CD4-positive, alpha-beta T cell treated with Interferon gamma for 1 hour (primary cell): ENCODE measurements around the gene TNP1.

ENCODE experiments used
- DNase-seq: peaks from one replicate; pipeline ENCODE4 v3.0.0-alpha.2; 2020

Gene TNP1

DNA sequence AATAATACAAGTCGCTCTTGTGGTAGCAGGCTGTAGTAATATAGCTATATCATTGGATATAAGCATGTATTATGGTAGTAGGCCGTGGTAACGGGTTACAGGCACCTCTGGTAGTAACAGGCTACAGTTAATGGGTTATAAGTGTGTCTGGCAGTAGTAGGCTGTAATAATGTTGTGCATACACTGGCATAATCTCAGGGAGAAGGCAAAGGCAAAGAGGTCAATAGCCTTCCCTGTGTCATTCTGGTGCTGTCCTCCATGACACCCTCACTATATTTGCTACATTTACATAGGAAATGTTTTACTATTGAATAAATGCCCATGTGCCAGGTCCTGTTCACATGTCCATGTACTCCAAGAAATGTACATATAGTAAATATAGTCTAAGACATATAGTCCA, 12.8 kb upstream of the TNP1 start:
- no peak for DNase-seq

DNA sequence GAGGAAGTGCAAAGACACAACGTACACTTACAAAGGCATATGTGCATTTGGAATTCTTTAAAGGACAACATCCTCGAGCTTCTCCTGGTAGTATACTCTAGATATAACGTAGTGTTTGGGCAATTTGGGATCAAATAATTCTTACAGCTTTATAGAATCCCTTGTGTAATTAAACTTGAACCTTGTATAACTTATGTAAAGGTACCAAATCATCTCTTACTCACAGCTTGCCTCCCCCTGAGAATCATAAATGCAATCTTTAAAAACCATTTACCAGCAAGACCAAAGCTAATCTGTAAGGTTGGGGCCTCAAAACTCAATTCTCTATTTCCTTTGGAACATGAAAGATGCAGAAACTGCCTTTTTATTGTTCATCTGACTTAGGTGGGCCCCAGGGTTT, 12.2 kb upstream of the TNP1 start:
- no peak for DNase-seq

DNA sequence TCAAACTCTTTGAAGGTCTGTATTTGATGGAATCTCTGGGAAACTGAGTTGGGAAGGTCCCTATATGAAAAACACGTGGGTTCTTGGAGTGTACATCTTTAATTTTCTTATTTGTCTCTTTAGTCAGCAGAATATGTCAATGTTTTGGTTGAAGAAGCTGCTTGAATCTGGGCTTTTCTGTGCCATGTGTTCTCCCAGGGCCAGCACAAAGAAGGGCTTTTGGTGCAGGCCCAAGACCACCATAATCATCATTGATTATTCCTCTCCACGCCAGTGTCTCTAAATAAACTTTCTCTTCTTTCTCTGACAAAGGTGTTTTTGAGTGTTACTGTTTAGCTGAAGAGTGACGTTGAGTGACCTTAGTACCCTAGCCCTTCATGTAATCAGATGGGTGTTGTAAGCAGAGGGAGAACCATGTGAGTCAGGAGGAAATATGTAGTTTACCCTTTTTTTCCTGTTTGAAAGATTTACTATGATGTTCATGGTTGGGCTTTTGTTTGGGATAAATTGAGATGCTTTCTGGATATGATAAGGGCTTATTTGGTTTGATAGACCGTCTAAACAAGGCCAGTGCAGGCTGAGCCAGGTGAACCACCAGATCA, 11.6 kb upstream of the TNP1 start:
- no peak for DNase-seq

DNA sequence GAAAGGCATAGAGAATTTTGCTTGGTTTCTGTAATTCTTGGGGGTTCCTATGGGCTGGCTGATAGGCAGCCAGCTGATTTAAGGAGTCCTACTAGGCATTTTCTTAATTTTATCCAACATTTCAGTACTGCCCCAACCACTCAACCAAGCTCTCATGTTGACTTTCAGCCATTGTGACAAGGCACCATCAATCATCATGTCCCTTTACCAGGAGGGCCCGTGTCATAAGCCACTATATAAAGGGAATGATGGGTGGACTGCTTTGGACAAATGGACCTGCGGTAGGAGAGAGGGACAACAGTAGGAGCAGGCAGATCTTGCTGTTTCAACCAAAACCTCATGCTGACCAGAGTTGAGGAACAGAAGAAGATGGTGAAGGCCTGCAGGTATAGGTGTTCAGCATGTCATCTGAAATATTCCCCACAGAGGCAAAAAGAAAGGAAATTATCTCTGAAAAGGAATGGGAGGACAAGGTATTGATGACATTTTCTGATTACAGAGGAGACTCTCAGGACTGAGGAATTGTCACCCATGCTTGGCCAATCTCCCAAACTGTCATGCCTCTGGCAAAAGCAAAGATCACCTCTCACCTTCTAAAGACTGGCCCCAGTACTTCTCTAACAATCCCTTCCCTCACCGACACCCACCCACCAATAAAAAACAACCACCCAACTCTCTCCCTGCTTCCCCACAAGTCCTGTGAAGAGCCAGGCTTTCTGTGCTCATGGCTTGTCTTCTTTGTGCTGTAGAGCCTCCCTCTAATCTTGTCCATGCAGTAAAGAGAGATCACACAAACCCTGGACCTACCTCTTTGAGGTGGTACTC, 10.9 kb upstream of the TNP1 start:
- no peak for DNase-seq

DNA sequence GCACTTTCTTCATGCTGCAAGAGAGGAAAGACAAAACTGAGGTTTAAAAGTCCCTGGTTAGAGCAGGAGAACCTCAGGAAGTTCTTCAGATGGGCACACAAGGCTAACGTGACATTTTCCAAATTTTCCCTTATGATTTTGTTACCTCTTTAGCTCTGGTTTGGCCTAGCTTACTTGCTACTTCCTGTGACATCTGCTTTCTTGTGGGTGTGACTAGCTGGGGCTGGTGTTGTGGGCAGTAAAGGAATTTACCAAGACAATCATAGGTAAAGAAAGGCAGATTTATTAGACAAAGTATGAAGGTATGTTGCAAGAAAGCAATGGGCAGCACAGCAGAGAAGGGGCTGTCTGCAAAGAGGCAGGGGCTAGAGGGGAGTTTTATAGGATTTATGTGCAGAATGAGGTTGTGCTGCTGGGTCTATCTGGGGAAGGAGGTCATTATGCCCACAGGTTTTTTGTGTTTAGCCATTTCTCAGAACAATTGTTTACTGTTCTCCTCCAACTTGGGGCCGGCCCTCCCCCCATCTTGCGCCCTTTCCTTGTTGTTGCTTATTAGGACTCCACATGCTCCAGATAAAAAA, 6.7 kb upstream of the TNP1 start:
- no peak for DNase-seq

DNA sequence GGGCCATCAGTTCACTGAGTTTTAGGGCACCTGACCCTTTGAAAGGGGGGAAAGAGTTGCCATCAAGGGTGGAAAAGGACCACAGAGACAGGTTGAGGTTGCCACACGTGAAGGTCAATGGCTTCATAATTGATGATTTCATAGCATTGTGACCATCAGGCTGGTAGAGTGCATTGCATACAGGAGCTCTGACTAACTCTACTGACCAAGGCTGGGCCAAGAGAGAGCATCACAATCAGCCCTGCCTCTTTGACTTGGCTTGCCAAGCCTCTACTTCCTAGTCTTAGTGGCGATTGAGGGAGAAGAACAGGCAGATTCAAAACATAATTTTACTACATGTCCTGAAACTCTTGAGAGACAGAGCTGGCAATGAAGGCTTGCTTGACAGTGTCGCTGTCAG, 5.8 kb upstream of the TNP1 start:
- DNase-seq = no peak

DNA sequence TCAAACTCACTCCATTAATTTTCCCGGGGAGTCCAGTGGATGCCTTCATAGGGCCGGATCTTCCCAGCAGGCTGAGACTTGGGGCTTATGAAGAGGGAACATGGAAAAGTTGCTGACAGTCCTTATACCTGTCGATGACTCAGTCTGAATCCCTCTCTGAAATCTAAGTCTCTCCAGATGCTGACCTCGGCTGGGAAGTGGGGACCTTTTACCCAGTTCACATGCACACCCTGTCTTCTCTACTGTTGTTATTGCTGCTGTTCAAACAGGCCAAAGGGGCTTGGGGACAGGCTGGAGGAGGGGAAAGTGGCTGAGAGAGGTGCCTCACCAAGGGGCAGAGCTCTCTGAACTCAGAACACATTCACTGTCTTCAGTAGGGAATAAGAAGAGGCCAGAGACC, 4.1 kb upstream of the TNP1 start:
- no peak for DNase-seq

DNA sequence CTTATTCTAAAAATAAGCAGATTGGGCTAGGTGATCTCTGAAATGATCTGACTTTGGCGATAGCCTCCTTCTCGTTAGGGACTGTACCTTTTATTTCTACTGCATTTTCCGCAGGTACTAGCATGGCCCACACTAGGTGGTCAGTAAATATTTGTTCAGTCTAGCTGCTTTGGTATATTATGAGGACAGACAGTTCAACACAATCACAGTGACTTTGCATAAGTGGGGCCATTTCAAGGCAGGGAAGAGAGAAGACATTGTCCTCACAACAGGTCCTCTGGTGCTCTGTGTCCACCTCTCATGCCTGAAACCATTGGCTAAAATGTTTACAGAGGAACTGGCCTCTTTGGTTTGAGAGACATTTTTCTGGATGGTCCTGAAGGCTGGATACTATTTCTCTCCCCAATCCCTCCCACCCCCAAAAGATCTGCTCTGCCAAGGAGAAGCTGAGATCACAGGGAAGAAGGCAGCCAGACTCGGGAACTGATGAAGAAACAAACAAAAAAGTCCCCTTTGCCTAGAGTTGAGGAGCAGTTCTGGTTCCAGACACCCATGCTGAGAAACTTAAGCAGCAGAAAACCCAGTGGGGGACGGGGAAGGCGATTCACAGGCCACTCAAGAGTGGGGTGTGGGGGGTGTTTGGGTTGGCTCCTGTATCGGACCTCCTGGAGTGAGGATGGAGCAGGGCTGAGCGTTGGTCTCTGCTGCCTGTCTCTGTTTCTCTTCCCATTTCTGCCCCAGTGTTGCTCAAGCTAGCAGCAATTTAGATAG, 2.9 kb upstream of the TNP1 start:
- no peak for DNase-seq

DNA sequence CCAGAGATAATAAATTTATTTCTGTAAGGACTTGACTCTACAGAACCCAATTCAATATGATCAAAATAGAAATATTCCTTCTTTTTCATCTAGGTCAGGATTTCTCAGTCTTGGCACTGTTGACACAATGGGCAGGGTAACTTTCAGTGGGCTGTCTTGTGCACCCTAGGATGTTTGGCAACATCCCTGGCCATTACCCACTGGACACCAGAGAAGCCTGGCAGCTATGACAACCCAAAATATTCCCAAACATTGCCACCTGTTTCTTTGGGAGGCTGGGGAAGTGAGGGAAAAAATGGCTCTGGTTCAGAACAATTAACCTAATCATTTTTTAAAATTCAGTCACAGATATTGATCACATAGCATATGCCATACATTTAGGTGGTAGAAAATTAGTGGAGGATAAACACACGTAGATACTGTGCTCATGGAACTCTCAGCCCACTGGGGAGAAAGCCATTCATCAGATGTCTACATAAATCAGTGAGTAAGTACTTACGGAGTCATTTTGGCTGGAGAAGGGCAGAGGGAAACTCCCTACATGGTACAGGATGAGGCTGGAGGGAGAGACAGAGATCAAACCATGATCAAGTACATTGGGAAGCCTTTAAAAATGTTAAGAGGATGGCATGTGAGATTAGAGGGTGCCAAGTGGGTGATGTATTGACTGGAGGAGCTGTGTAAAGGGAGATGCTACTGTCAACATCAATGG, 718 bp upstream of the TNP1 start:
- no peak for DNase-seq

DNA sequence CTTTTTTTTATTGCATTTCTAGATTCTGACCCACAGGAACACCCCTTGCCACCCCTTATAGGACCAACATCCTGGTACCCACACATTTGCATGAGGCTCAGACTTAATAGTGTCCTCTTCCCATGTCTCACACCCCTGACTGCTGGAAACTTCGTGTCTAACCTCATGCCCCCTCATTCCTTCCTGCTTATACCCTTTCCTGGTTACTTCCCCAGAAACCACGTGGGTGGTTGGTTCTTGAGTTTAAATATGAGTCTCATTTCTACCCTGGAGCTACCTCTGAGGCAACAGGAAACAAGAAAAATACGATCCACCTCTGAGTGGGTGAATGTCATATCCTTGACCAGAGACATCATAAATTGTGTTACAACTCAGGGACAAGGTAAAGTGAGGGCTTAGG, 1.6 kb downstream of the TNP1 start:
- DNase-seq = no peak

DNA sequence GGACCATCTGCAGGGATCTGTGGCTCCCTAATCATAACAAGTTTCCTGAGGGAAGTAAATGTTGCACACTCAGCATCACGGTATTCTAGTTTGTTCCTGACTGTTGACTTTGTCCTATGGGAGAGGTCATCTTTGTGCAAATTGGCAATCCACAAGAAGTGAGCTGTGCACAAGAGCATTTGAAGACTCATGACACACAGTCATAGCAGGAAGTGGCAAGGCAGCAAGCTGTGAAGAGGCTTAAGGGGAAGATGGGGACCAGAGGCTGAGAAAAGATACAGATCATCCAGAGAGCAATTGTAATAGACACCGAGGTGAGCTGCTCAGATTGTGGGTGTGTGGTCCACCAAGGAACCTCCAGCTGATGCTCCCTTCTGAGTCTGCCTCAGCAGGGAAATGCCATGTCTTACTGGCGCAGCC, 2.7 kb downstream of the TNP1 start:
- no peak for DNase-seq

DNA sequence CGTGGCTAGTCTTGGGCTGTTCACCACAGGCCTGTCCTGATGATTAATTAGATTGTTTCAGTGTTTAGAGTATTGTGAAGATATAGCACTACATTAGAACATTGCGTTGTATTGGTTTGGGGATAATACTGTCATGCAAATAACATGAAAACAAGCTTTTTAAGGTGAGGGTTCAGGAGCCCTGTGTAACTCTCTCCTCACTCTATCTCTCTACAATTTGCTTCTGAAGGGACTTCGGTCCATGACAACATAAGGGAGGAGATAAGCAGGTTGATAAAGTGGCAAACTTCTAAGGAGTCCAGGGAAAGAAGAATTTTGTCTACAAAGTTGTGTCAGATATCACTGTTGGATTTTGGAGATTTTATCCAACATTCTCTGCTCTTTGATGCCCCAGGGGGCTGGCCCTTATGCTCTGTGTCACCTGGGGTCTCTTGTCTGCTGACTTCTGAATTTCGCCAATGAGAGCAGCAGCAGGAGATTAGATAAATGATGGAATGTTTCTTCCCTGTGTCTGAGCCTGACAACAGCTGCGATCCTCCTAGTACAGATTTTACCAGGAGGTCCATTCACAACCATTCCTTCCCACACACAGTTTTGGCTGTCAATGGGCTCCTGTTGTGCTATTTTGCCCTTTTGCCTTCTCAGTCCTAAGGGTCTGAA, 3.3 kb downstream of the TNP1 start:
- DNase-seq = no peak

DNA sequence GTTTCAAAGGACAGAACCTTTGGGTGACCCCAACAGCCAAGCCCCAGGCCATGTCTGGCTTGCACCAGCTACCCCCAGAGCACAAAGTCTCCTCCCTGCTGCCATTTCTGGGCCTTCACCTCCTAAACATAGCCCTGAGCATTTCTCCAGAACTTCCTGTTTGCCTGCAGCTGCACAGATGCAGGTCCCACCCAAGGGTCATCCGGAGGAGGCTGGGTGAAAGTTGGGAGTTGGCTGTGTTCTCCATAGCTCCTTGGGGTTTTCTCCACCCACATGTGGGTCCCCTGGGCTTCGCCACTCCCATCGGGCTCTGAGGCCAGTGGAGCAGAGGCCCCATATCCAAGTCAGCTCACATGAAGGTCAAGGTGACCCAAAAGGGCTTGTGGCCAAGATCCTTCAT, 4.3 kb downstream of the TNP1 start:
- DNase-seq = no peak

DNA sequence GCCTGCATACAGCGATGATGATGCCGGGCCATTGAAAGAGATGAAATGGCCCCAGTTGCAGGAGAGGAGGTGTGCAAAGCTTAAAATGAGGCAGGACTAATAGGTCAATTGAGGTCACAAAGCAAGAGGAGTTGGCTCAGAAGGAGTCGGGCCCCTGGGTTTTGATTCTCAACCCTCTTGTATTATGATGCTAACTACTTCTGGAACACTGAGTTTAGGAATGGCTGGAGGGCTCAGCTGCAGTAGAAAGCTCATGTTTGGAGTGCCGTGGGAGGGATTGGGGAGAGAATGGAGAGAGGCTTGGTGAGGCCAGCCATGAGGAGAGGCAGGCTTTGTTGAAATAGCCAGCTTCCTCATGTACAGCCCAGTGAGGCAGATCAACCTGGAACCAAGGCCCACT, 4.8 kb downstream of the TNP1 start:
- no peak for DNase-seq

DNA sequence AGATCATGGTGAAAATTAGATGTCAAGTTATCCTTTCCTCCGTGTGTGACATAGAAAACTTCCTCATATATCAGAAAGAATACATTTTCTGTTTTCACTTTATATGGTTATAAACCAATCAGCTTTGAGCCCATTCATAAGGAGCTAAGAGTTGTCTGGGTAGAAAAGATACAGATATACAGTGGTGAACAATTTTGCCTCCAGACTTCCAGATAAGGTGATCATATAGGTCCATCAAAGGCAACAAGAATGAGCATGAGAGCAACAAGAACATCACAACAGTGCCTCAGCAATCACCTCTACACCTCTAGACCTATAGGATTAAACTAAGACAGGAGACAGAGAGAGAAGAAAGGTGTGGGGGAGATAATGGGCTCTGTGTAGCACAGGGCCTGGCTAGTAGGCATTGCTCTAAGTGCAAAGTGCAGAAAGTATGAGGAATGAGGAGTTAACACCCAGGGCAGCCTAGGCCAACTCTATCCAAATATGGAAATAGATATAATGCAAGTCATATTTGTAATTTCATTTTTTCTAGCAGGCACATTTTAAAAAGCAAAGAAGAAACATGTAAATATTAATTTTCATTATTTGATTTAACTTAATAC, 8.3 kb downstream of the TNP1 start:
- no peak for DNase-seq

DNA sequence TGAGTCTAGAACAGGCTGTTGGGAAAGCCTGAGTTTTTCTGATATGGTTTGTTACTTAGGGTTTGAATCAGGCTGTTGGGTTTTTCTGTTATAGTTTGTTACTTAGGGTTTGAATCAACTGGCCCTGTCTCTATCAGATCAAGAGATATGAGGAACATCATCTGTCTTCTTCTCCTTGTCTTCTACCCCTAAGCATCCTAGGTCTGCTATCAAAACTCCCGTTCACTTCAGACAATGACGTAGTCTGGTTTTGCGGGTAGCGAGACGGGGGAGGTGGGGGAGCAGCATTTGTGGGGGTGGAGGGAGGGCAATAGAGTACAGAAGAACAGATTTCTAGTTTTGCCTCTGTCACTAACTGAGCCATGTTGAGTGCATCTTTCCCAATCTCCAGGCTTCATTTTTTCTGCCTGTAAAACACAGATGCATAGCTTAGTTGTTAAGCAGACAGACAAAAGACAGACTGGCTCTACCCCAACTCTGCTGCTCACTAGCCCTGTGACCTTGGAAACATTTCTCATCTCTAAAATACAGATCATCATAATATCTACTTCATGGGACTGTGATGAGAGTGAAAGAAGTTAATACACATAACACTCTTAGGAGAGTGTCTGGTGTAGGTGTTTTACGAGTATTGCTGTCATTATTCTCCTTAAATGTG, 9.1 kb downstream of the TNP1 start:
- no peak for DNase-seq

DNA sequence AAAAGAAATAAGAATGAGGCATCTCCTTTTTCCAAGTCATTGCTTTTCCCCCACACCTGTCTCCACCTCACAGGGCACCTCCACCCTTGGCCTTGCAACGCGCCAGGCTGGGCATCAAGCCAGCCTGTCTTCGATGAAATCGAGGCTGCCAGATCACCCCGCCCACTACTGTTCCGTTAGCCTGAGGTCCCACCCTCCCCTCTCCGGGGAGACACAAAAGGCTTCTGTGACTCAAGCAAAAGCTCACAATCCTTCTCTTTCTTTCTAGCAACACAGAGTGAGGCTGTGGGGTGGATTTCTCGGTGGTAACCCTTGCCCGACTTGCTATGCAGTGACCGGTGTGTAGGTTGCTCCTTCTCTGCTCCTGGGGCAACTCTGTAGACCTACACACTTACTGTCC, 9.9 kb downstream of the TNP1 start:
- DNase-seq = no peak

DNA sequence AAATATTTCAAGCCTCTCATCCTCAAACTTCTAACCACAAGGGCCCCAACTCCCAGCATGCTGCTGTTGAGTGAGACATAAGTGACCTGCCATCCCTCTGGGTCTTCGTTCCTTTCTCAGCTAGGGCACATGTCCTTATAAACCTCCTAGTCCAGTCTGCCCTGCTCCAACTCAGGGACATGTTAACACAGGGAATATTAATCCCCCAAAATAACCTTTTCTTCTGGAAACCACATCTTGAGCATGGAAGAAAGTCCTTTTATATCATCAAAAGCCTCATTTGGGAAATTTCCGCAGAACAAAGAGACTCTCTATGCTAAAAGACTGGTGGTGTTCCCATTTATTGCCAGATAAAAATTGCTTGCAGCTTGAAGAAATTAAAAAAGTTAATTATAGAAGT, 14.4 kb downstream of the TNP1 start:
- DNase-seq = no peak

DNA sequence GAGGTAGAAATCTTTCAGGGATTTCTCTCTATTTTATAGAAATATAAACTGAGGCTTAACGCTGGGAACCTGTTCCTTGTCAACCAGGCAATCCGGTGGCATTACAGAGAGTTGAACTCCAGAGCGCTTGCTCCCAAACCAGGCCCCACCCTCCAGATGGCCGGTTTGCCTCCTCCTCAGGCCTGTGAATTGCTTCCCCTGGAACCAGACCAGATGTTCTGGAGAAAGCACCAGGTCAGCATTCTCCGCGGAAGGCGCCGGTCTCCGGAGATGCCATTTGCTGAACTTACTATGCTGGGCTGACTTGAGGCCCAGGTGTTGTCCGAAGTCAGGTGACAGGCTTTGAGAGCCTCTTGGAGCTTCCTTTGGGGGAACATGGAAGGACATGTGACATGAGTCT, 17.2 kb downstream of the TNP1 start:
- no peak for DNase-seq

DNA sequence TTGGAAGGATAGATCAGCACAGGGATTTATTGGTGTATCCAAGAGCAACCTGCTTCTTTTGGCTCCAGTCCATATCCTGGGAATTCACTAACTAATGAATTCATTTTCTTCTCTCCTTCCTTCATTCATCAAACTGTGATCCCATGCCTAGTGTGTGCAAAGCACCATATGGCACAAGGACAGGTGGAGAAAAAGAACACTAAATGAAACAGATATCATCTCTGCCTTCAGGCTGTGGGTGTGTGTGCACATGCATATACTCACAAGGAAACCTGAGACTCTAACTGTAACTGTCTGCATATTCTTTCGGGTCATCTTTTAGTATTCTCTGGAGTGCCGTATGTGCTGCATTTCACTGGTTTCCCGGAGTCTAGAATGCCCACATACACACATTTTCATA, 20.2 kb downstream of the TNP1 start:
- DNase-seq = no peak

DNA sequence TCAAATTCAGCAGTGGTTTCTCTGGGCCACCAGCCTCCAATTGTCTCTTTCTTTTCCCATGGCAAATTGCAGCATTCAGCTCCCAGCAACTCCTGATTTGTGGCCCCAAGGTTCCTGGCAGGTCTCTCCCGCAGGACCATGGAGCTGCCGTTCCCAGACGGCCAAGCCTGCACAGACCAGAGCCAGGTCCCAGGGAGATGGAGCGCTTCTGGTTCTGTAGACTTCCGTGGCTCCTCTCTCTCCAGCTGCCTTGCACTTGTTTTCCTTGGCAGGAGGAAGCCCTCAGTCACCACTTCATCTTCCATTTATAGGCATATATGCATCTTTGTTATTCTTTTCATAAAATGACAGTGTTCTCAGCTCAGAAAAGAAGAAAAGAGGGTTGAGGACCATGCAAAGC, 21.7 kb downstream of the TNP1 start:
- no peak for DNase-seq

DNA sequence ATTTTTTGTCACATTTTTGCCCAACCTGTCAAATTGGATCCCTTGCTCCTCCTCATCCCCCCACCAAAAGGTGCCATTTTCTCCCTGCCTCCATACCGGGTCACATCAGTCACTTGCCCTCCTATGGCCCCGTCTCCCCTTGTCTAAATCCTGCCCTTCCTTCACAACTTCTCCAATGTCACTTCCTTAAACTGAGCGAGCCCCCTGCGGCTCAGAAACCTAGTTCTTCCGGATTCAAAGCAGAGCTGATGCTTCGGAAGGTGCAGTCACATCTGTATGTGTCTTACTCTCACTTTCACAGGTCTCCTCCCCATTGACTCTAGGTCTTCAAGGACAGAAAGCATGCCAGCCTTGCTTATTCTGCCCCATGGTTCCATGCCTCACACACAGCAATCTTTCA, 22.1 kb downstream of the TNP1 start:
- no peak for DNase-seq
